Spleen (tissue), 11 donors: ENCODE results near the gene ST8SIA2. TPM values are rescaled to one million over a fixed set of nuclear protein-coding genes. Genes with fewer than 3 reads are reported as not detected.

Experiments used
- DNase-seq: peaks from one replicate; pipeline ENCODE4 v3.0.0-alpha.2; 2020
- H3K27ac ChIP-seq, 8 donors: fragments of 200-600 bp; sonication (generic) in 7 of 8; 1 replicate in 4 of 8; 2 replicates in 4 of 8; pipeline versions ENCODE4 v1.5.0 to v1.8.0; 2016 to 2021; ENCODE audit warnings: inconsistent platforms in 4 of 8, mild to moderate bottlenecking in 4 of 8, moderate library complexity in 1 of 8
- H3K27me3 ChIP-seq, 7 donors: fragments of 200-600 bp; sonication (generic) in 6 of 7; replicated peaks in 1 of 7; 1 replicate in 4 of 7; 2 replicates in 3 of 7; pipeline versions ENCODE4 v1.5.0 to v1.8.0; 2016 to 2021; ENCODE audit warnings: inconsistent platforms in 3 of 7, mild to moderate bottlenecking in 1 of 7
- H3K36me3 ChIP-seq, 6 donors: fragments of 200-600 bp; sonication (generic) in 5 of 6; 1 replicate in 4 of 6; 2 replicates in 2 of 6; pipeline versions ENCODE4 v1.5.0 to v1.8.0; 2016 to 2021; ENCODE audit warnings: inconsistent platforms in 2 of 6
- H3K4me1 ChIP-seq, 6 donors: fragments of 200-600 bp; sonication (generic) in 5 of 6; 1 replicate in 3 of 6; 2 replicates in 3 of 6; pipeline versions ENCODE4 v1.5.0 to v1.8.0; 2016 to 2021; ENCODE audit warnings: inconsistent platforms in 3 of 6
- H3K4me3 ChIP-seq, 8 donors: fragments of 200-600 bp; sonication (generic) in 7 of 8; 1 replicate in 4 of 8; 2 replicates in 4 of 8; pipeline versions ENCODE4 v1.5.0 to v1.8.0; 2016 to 2021; ENCODE audit warnings: inconsistent platforms in 4 of 8, mild to moderate bottlenecking in 4 of 8, moderate library complexity in 2 of 8
- H3K9me3 ChIP-seq, 8 donors: fragments of 200-600 bp; sonication (generic) in 7 of 8; 1 replicate in 4 of 8; 2 replicates in 4 of 8; pipeline versions ENCODE4 v1.5.0 to v1.8.0; 2016 to 2021; ENCODE audit warnings: inconsistent platforms in 4 of 8
- POLR2A ChIP-seq, 3 donors: fragments of 450-650 bp; IDR thresholded peaks; one replicate each; pipeline ENCODE4 v1.5.1; 2017; ENCODE audit warnings: antibody characterized with exemption in 3 of 3, mild to moderate bottlenecking in 1 of 3
- POLR2AphosphoS5 ChIP-seq, 3 donors: sonication (generic); formaldehyde crosslinking; IDR thresholded peaks; one replicate each; pipeline ENCODE4 v1.5.1; 2017; ENCODE audit warnings: antibody characterized with exemption in 3 of 3
- WGBS, 5 donors: extraction: QIAGEN DNeasy Blood & Tissue Kit in 3 of 5; methylation state at CpG; one replicate each; pipeline versions ENCODE4 v1.1.5 to v1.1.7; 2013 to 2018; 5-methylcytosine and 5-hydroxymethylcytosine counted together
- intact Hi-C: fragments of 100-400 bp; cut with DNase I; formaldehyde crosslinking; loops from one replicate; pipeline ENCODE4 v1.15.0; 2023; ENCODE audit warnings: low total_unique reads
- polyA plus RNA-seq, 3 donors: library from polyadenylated mRNA; stranded (reverse); fragments of 200-250 nt; gene quantifications; one replicate each; pipeline ENCODE4 v1.2.1, GENCODE V29; 2013
- total RNA-seq, 7 donors: library from RNA; depleted of rRNA in 3 of 7; stranded (reverse); fragments of >200 nt in 3 of 7; fragmentation: NEBNext Ultra II Directional in 4 of 7; extraction: Animal tissue kit (Norgen Biotek cat#: 25700) in 4 of 7; gene quantifications; one replicate each; pipeline versions ENCODE4 v1.1.0 to v1.2.1, GENCODE V29; 2016 to 2021
- TF ChIP-seq, protein P1 (sequence below), 11 experiments: fragments of 200-600 bp in 7 of 11; fragments of 450-650 bp in 4 of 11; sonication (generic) in 4 of 11; IDR thresholded peaks in 8 of 11; conservative IDR thresholded peaks in 3 of 11; 1 replicate in 7 of 11; 2 replicates in 4 of 11; pipeline versions ENCODE4 v1.4.0 to v1.8.0; 2016 to 2021; ENCODE audit warnings: antibody characterized with exemption in 11 of 11, inconsistent platforms in 4 of 11, mild to moderate bottlenecking in 1 of 11
- donor health status: healthy with polysubstance abuse.
- donor health status: DM: no; HTN: no; CAD: no; lungs with moderate emphysema.
- donor health status: DM: no; HTN: no; CAD: no.
- donor health status: Bipolar disorder and iron deficiency.
- donor health status: healthy.
- donor health status: DM: no; HTN: no; CAD: no.
- donor health status: DM: yes; HTN: yes; CAD: no.

The ST8SIA2 gene
- total and polyA plus RNA-seq, 10 donors: not detected

DNA sequence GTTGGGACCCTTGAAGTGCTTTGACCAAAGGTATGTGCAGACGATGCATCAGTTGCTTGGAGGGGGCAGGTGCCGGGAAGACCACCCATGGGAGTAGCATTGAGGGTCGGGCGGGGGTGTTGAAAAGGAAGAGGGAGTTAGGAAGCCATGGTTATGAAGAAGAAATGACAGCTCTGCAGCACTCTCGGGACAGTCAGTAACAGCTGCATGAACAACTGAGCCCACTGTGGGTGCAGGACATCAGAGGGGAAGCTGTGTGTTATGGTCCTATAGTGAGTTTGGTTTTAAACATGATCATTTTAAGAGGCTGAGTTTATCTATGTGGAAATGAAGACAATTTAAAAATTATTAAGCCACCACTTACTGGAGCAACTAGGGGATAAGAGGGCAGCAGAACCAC is 17.6 kb downstream of the ST8SIA2 start:
- Histone ChIP-seq H3K4me1 (no peaks in the 10 kb centered on the region), H3K27me3 (peaks cover 0 to 44% (median 0%) of the 10 kb centered on the region in 7 donors), H3K27ac (no peak overlapping the region), H3K9me3 (no peaks in the 10 kb centered on the region), H3K4me3 (no peak overlapping the region), H3K36me3 (no peaks in the 10 kb centered on the region)
- no peak for TF ChIP-seq POLR2A (IDR thresholded peaks at IDR 0.05)
- no peak for TF ChIP-seq POLR2AphosphoS5 (IDR thresholded peaks at IDR 0.05)
- TF ChIP-seq, protein P1, sequence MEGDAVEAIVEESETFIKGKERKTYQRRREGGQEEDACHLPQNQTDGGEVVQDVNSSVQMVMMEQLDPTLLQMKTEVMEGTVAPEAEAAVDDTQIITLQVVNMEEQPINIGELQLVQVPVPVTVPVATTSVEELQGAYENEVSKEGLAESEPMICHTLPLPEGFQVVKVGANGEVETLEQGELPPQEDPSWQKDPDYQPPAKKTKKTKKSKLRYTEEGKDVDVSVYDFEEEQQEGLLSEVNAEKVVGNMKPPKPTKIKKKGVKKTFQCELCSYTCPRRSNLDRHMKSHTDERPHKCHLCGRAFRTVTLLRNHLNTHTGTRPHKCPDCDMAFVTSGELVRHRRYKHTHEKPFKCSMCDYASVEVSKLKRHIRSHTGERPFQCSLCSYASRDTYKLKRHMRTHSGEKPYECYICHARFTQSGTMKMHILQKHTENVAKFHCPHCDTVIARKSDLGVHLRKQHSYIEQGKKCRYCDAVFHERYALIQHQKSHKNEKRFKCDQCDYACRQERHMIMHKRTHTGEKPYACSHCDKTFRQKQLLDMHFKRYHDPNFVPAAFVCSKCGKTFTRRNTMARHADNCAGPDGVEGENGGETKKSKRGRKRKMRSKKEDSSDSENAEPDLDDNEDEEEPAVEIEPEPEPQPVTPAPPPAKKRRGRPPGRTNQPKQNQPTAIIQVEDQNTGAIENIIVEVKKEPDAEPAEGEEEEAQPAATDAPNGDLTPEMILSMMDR (IDR thresholded peaks at IDR 0.05 in 8 of 11, conservative IDR thresholded peaks at IDR 0.05 in 3 of 11): no peak
- 81 to 93% (median 84%) methylated on average over 5 of the region's 5 CpGs for WGBS, 5 donors
- no peak for DNase-seq
- intact Hi-C loops: no loop called here

DNA sequence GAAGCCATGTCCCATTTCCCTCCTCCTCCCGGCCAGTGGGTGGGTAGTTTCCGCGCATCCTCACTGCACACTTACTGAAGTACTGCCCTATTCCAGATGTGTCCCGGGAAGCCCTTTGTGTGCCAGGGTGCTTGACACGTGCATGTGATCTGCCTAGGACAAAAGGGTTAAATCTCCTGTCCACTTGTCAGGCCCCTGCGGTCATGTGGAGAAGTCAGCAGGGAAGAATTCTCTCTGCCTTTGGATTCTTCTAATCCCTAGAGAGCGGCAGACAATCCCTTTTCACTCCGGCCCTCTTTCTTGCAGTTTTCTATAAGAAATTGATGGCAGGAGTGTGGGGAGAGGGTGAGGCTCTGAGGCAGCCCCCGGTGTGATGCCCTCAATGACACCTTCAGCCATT is 19.8 kb downstream of the ST8SIA2 start:
- H3K36me3 ChIP-seq: no peaks in the 10 kb centered on the region
- intact Hi-C loops: no loop called here

DNA sequence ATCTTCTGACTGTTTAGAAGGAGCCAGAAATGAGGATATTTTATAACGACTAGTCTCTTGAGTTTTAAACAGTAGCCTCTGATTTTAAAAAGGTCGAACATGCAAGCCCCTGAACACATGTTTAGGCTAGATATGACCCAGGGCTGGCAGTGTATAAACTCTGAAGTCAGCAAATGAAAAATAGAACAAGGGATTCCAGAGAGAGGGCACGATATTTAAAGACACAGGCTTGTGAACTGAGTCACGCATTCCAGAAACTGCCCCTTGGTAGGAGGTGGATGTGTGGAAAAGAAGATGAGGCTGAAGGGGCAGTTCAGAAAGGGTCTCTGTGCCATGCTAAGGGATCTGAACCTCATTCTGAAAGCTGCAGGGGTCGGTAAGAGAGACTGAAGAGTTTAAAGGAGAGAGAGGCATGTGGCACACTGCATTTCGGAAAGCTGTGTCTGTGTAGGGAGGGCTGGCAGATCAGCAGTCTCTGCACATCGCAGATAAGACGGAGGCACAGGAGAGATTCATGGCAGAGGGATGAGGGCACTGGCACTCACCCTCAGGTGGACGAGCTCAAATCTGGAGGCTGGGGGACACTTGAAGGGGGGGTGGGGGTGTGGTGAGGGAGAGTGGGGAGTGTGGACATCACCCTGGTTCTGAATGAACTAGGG is 22.1 kb downstream of the ST8SIA2 start:
- 74 to 86% (median 79%) methylated on average over 9 of the region's 9 CpGs for WGBS, 5 donors

More for the DNA sequence above, 19.8 kb downstream of the ST8SIA2 start:
- 64 to 79% (median 74%) methylated on average over 9 of the region's 9 CpGs for WGBS, 5 donors
- Histone ChIP-seq H3K27ac (no peak overlapping the region), H3K4me1 (no peaks in the 10 kb centered on the region), H3K27me3 (peaks cover 0 to 48% (median 0%) of the 10 kb centered on the region in 7 donors), H3K4me3 (no peak overlapping the region), H3K9me3 (no peaks in the 10 kb centered on the region)
- no peak for DNase-seq
- TF ChIP-seq POLR2AphosphoS5 (IDR thresholded peaks at IDR 0.05) (no peak), POLR2A (IDR thresholded peaks at IDR 0.05) (no peak)
- TF ChIP-seq, protein P1 (IDR thresholded peaks at IDR 0.05 in 8 of 11, conservative IDR thresholded peaks at IDR 0.05 in 3 of 11): no peak

DNA sequence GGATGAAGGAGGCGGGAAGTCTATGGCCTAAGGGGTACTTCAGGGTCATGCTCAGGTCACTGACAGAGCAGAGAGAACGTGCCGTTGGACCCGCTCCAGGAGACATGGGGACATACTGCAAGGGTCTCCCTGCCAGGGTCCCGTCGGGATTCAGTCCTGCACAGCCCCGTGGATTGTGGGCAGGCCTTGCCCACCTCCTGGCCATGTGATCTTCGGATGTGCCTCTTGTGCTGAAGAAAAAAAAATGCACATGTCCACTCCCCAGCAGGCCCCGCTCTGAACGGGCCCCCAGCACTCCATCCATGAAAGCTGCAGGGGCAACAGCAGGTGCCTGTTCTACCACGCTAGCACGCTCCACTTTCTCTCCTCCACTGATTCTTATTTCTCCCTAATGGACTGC is 22.9 kb downstream of the ST8SIA2 start:
- 82 to 89% (median 88%) methylated on average over 12 of the region's 12 CpGs for WGBS, 5 donors
- DNase-seq: no peak
- Histone ChIP-seq H3K9me3 (no peaks in the 10 kb centered on the region), H3K4me1 (no peaks in the 10 kb centered on the region), H3K4me3 (no peak overlapping the region), H3K27ac (no peak overlapping the region), H3K36me3 (no peaks in the 10 kb centered on the region), H3K27me3 (peaks cover 0 to 39% (median 0%) of the 10 kb centered on the region in 7 donors)
- no peak for TF ChIP-seq POLR2A (IDR thresholded peaks at IDR 0.05)
- intact Hi-C loops: no loop called here

More for the DNA sequence above, 22.1 kb downstream of the ST8SIA2 start:
- H3K27me3 ChIP-seq: peaks cover 0 to 45% (median 0%) of the 10 kb centered on the region in 7 donors
- no peak overlapping the region for H3K4me3 ChIP-seq
- intact Hi-C loops: no loop called here
- no peaks in the 10 kb centered on the region for H3K9me3 ChIP-seq
- H3K27ac ChIP-seq: no peak overlapping the region
- H3K4me1 ChIP-seq: no peaks in the 10 kb centered on the region
- TF ChIP-seq POLR2A (IDR thresholded peaks at IDR 0.05) (no peak), POLR2AphosphoS5 (IDR thresholded peaks at IDR 0.05) (no peak)
- TF ChIP-seq, protein P1 (IDR thresholded peaks at IDR 0.05 in 8 of 11, conservative IDR thresholded peaks at IDR 0.05 in 3 of 11): no peak
- no peak for DNase-seq
- no peaks in the 10 kb centered on the region for H3K36me3 ChIP-seq
